ENCODE measurements around the gene UBE2D2.

GRCh38 chr5:139650689-139651042, 89.5 kb downstream of the UBE2D2 start:
- no peak for TF ChIP-seq EZH2 (IDR thresholded peaks at IDR 0.05; ENCODE audit: low read depth)
- TF ChIP-seq CTCF (conservative IDR thresholded peaks at IDR 0.05): no peak

All from PC-9 (cell line).